Liver (tissue), 9 donors: Measurements from ENCODE around the gene LRRC7. TPM values are rescaled to one million over a fixed set of nuclear protein-coding genes. Genes with fewer than 3 reads are reported as not detected.

Experiments used
- DNase-seq: peaks from one replicate; pipeline ENCODE4 v3.0.0-alpha.2; 2017; ENCODE audit warnings: low spot score
- H3K27ac ChIP-seq, 2 donors: one replicate each; pipeline ENCODE4 v1.7.0; 2013; ENCODE audit warnings: inconsistent platforms in 2 of 2, low read length in 2 of 2, control low read depth in 1 of 2, low read depth in 1 of 2, mild to moderate bottlenecking in 1 of 2
- H3K27me3 ChIP-seq, 4 donors: one replicate each; pipeline versions ENCODE4 v1.6.1 to v1.7.0; 2013; ENCODE audit warnings: low read length in 3 of 4, inconsistent platforms in 1 of 4, mild to moderate bottlenecking in 1 of 4, moderate library complexity in 1 of 4; ENCODE audit not compliant: control insufficient read depth in 4 of 4, insufficient read depth in 4 of 4
- H3K36me3 ChIP-seq, 4 donors: one replicate each; pipeline versions ENCODE4 v1.6.1 to v1.7.0; 2013; ENCODE audit warnings: low read length in 3 of 4, mild to moderate bottlenecking in 3 of 4, low read depth in 1 of 4, moderate library complexity in 1 of 4; ENCODE audit not compliant: control insufficient read depth in 4 of 4, insufficient read depth in 3 of 4
- H3K4me1 ChIP-seq, 4 donors: one replicate each; pipeline versions ENCODE4 v1.6.1 to v1.7.0; 2013; ENCODE audit warnings: low read length in 3 of 4, mild to moderate bottlenecking in 3 of 4, moderate library complexity in 1 of 4; ENCODE audit not compliant: control insufficient read depth in 4 of 4, insufficient read depth in 4 of 4
- H3K4me3 ChIP-seq, 3 donors: one replicate each; pipeline versions ENCODE4 v1.6.1 to v1.7.0; 2013; ENCODE audit warnings: low read length in 3 of 3, control low read depth in 1 of 3, low read depth in 1 of 3, mild to moderate bottlenecking in 1 of 3
- H3K9ac ChIP-seq, 2 donors: one replicate each; pipeline ENCODE4 v1.7.0; 2013; ENCODE audit warnings: low read length in 2 of 2, mild to moderate bottlenecking in 2 of 2, moderate library complexity in 2 of 2, control low read depth in 1 of 2, low read depth in 1 of 2
- H3K9me3 ChIP-seq, 4 donors: one replicate each; pipeline versions ENCODE4 v1.6.1 to v1.7.0; 2013; ENCODE audit warnings: low read length in 3 of 4; ENCODE audit not compliant: control insufficient read depth in 4 of 4
- EGR1 ChIP-seq, 2 donors: IDR thresholded peaks; 2 replicates each; pipeline ENCODE4 v1.6.1; 2016 to 2018; ENCODE audit warnings: antibody characterized with exemption in 2 of 2, low read depth in 2 of 2
- FOXA1 ChIP-seq: IDR thresholded peaks from 2 replicates; pipeline ENCODE4 v1.6.1; 2016; ENCODE audit warnings: antibody characterized with exemption
- FOXA2 ChIP-seq: IDR thresholded peaks from 2 replicates; pipeline ENCODE4 v1.6.1; 2016; ENCODE audit warnings: antibody characterized with exemption
- GABPA ChIP-seq, 2 donors: IDR thresholded peaks in 1 of 2; conservative IDR thresholded peaks in 1 of 2; 2 replicates each; pipeline ENCODE4 v1.6.1; 2016; ENCODE audit warnings: antibody characterized with exemption in 2 of 2, mild to moderate bottlenecking in 1 of 2, moderate library complexity in 1 of 2
- HNF4A ChIP-seq, 2 donors: conservative IDR thresholded peaks; 2 replicates each; pipeline ENCODE4 v1.6.1; 2016; ENCODE audit warnings: antibody characterized with exemption in 2 of 2, mild to moderate bottlenecking in 2 of 2
- HNF4G ChIP-seq: IDR thresholded peaks from 2 replicates; pipeline ENCODE4 v1.6.1; 2016; ENCODE audit warnings: antibody characterized with exemption
- JUND ChIP-seq, 2 donors: IDR thresholded peaks; 2 replicates each; pipeline ENCODE4 v1.6.1; 2016; ENCODE audit warnings: antibody characterized with exemption in 2 of 2
- NR2F2 ChIP-seq: IDR thresholded peaks from 2 replicates; pipeline ENCODE4 v1.6.1; 2016; ENCODE audit warnings: antibody characterized with exemption
- RAD21 ChIP-seq, 2 donors: IDR thresholded peaks; 2 replicates each; pipeline ENCODE4 v1.6.1; 2016; ENCODE audit warnings: antibody characterized with exemption in 2 of 2, mild to moderate bottlenecking in 2 of 2
- RXRA ChIP-seq, 2 donors: IDR thresholded peaks; 2 replicates each; pipeline ENCODE4 v1.6.1; 2017 to 2018; ENCODE audit warnings: antibody characterized with exemption in 2 of 2, mild to moderate bottlenecking in 1 of 2
- SP1 ChIP-seq: IDR thresholded peaks from 2 replicates; pipeline ENCODE4 v1.6.1; 2018; ENCODE audit warnings: antibody characterized with exemption, mild to moderate bottlenecking
- TAF1 ChIP-seq: conservative IDR thresholded peaks from 2 replicates; pipeline ENCODE4 v1.6.1; 2016; ENCODE audit warnings: antibody characterized with exemption, mild to moderate bottlenecking
- YY1 ChIP-seq: IDR thresholded peaks from 2 replicates; pipeline ENCODE4 v1.6.1; 2016; ENCODE audit warnings: antibody characterized with exemption, mild to moderate bottlenecking
- WGBS: extraction: QIAGEN DNeasy Blood & Tissue Kit; methylation state at CpG from one replicate; pipeline ENCODE4 v1.1.7; 2013; 5-methylcytosine and 5-hydroxymethylcytosine counted together
- polyA plus RNA-seq, 2 donors: library from polyadenylated mRNA; stranded (reverse) in 1 of 2; unstranded in 1 of 2; fragments of 200-250 nt in 1 of 2; fragments of >200 nt in 1 of 2; fragmentation: Nextera tagmentation in 1 of 2; extraction: Ambion mirVana in 1 of 2; gene quantifications; one replicate each; pipeline versions ENCODE4 v1.2.1 to v1.2.3, GENCODE V29; 2013 to 2015
- total RNA-seq, 2 donors: library from RNA; depleted of rRNA; stranded (reverse); fragments of >200 nt; gene quantifications; one replicate each; pipeline ENCODE4 v1.2.3, GENCODE V29; 2014
- TF ChIP-seq, protein P1 (sequence below): IDR thresholded peaks from 2 replicates; pipeline ENCODE4 v1.6.1; 2016; ENCODE audit warnings: antibody characterized with exemption
- TF ChIP-seq, protein P2 (sequence below): IDR thresholded peaks from 2 replicates; pipeline ENCODE4 v1.6.1; 2016; ENCODE audit warnings: antibody characterized with exemption
- TF ChIP-seq, protein P3 (sequence below): fragments of 150-350 bp; IDR thresholded peaks from 2 replicates; pipeline ENCODE4 v1.5.1; 2017; ENCODE audit warnings: improper control_type of control experiment, low read depth, low read length; ENCODE audit not compliant: missing input control
- TF ChIP-seq, protein P4 (sequence below): IDR thresholded peaks from 2 replicates; pipeline ENCODE4 v1.6.1; 2016; ENCODE audit warnings: antibody characterized with exemption, mild to moderate bottlenecking
- TF ChIP-seq, protein P5 (sequence below): IDR thresholded peaks from 2 replicates; pipeline ENCODE4 v1.6.1; 2016; ENCODE audit warnings: antibody characterized with exemption
- donor health status: healthy.
- donor health status: healthy.
- donor health status: healthy.
- donor health status: healthy.
- donor health status: healthy.

Gene LRRC7
- total and polyA plus RNA-seq, 4 donors = 0.08 to 1.1 (median 0.67) TPM

DNA sequence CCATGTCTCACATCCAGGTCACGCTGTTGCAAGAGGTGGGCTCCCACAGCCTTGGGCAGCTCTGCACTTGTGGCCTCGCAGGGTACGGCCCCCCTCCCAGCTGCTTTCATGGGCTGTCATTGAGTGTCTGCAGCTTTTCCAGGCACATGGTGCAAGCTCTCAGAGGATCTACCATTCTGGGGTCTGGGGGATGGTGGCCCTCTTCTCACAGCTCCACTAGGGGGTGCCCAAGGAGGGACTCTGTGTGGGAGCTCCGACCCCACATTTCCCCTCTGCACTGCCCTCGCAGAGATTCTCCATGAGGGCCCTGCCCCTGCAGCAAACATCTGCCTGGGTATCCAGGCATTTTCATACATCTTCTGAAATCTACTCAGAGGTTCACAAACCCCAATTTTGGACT lies 219.4 kb downstream of the LRRC7 start:
- no peak for DNase-seq
- H3K4me1 ChIP-seq = no peaks in the 10 kb centered on the region
- no peak overlapping the region for H3K27ac ChIP-seq
- H3K27me3 ChIP-seq = no peaks in the 10 kb centered on the region
- no peaks in the 10 kb centered on the region for H3K9me3 ChIP-seq
- 59% methylated on average over 5 of the region's 5 CpGs for WGBS
- H3K36me3 ChIP-seq = no peaks in the 10 kb centered on the region
- H3K4me3 ChIP-seq = no peak overlapping the region
- TF ChIP-seq, protein P1, sequence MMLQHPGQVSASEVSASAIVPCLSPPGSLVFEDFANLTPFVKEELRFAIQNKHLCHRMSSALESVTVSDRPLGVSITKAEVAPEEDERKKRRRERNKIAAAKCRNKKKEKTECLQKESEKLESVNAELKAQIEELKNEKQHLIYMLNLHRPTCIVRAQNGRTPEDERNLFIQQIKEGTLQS = no peak
- TF ChIP-seq, protein P2, sequence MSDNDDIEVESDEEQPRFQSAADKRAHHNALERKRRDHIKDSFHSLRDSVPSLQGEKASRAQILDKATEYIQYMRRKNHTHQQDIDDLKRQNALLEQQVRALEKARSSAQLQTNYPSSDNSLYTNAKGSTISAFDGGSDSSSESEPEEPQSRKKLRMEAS = no peak
- no peak overlapping the region for H3K9ac ChIP-seq

DNA sequence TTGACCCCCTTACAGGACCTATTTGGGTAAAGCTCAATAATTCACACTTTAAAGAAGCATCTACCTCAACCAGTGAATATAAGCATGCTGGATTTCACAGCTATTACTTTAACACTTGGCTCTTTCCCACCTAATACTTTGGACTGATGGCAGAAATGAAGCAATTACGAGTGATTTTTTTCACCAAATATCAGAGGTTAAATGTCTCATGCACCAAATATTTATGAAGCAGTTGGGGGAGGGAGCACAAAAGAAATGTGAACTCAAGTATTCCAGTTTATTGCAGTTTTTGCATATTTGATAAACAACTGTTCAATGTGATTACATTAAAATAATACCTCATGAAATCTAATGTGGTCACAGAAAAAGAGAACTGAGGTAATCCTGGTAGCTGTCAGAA lies 223.6 kb downstream of the LRRC7 start:
- no peak for DNase-seq
- H3K9me3 ChIP-seq = no peaks in the 10 kb centered on the region
- TF ChIP-seq YY1 (no peak), EGR1 (IDR thresholded peaks at IDR 0.05; ENCODE audit: low read depth in 2 of 2) (no peak), FOXA1 (no peak), JUND (IDR thresholded peaks at IDR 0.05) (no peak), RXRA (IDR thresholded peaks at IDR 0.05) (no peak), GABPA (IDR thresholded peaks at IDR 0.05 in 1 of 2, conservative IDR thresholded peaks at IDR 0.05 in 1 of 2) (no peak), TAF1 (no peak), HNF4A (conservative IDR thresholded peaks at IDR 0.05) (no peak), SP1 (no peak), FOXA2 (no peak), HNF4G (no peak), RAD21 (IDR thresholded peaks at IDR 0.05) (no peak), NR2F2 (no peak)
- TF ChIP-seq, protein P3, sequence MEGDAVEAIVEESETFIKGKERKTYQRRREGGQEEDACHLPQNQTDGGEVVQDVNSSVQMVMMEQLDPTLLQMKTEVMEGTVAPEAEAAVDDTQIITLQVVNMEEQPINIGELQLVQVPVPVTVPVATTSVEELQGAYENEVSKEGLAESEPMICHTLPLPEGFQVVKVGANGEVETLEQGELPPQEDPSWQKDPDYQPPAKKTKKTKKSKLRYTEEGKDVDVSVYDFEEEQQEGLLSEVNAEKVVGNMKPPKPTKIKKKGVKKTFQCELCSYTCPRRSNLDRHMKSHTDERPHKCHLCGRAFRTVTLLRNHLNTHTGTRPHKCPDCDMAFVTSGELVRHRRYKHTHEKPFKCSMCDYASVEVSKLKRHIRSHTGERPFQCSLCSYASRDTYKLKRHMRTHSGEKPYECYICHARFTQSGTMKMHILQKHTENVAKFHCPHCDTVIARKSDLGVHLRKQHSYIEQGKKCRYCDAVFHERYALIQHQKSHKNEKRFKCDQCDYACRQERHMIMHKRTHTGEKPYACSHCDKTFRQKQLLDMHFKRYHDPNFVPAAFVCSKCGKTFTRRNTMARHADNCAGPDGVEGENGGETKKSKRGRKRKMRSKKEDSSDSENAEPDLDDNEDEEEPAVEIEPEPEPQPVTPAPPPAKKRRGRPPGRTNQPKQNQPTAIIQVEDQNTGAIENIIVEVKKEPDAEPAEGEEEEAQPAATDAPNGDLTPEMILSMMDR = no peak
- TF ChIP-seq, protein P4, sequence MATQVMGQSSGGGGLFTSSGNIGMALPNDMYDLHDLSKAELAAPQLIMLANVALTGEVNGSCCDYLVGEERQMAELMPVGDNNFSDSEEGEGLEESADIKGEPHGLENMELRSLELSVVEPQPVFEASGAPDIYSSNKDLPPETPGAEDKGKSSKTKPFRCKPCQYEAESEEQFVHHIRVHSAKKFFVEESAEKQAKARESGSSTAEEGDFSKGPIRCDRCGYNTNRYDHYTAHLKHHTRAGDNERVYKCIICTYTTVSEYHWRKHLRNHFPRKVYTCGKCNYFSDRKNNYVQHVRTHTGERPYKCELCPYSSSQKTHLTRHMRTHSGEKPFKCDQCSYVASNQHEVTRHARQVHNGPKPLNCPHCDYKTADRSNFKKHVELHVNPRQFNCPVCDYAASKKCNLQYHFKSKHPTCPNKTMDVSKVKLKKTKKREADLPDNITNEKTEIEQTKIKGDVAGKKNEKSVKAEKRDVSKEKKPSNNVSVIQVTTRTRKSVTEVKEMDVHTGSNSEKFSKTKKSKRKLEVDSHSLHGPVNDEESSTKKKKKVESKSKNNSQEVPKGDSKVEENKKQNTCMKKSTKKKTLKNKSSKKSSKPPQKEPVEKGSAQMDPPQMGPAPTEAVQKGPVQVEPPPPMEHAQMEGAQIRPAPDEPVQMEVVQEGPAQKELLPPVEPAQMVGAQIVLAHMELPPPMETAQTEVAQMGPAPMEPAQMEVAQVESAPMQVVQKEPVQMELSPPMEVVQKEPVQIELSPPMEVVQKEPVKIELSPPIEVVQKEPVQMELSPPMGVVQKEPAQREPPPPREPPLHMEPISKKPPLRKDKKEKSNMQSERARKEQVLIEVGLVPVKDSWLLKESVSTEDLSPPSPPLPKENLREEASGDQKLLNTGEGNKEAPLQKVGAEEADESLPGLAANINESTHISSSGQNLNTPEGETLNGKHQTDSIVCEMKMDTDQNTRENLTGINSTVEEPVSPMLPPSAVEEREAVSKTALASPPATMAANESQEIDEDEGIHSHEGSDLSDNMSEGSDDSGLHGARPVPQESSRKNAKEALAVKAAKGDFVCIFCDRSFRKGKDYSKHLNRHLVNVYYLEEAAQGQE = no peak
- TF ChIP-seq, protein P1 = no peak
- TF ChIP-seq, protein P5, sequence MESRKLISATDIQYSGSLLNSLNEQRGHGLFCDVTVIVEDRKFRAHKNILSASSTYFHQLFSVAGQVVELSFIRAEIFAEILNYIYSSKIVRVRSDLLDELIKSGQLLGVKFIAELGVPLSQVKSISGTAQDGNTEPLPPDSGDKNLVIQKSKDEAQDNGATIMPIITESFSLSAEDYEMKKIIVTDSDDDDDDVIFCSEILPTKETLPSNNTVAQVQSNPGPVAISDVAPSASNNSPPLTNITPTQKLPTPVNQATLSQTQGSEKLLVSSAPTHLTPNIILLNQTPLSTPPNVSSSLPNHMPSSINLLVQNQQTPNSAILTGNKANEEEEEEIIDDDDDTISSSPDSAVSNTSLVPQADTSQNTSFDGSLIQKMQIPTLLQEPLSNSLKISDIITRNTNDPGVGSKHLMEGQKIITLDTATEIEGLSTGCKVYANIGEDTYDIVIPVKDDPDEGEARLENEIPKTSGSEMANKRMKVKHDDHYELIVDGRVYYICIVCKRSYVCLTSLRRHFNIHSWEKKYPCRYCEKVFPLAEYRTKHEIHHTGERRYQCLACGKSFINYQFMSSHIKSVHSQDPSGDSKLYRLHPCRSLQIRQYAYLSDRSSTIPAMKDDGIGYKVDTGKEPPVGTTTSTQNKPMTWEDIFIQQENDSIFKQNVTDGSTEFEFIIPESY = no peak
- TF ChIP-seq, protein P2 = no peak
- WGBS = 39% methylated on average over 1 of the region's 1 CpG
- H3K27ac ChIP-seq = no peak overlapping the region
- H3K4me1 ChIP-seq = no peaks in the 10 kb centered on the region
- H3K9ac ChIP-seq = no peak overlapping the region
- no peaks in the 10 kb centered on the region for H3K27me3 ChIP-seq
- H3K36me3 ChIP-seq = no peaks in the 10 kb centered on the region
- H3K4me3 ChIP-seq = no peak overlapping the region
